HG03039 (cell line): ENCODE data around the gene FSIP1.

Experiments
- ATAC-seq: cut with Tn5 transposase; IDR thresholded peaks from one replicate; pipeline ENCODE4 v1.9.1; 2021; ENCODE audit warnings: mild to moderate bottlenecking, moderate library complexity; ENCODE audit not compliant: unreplicated experiment

Gene FSIP1

DNA sequence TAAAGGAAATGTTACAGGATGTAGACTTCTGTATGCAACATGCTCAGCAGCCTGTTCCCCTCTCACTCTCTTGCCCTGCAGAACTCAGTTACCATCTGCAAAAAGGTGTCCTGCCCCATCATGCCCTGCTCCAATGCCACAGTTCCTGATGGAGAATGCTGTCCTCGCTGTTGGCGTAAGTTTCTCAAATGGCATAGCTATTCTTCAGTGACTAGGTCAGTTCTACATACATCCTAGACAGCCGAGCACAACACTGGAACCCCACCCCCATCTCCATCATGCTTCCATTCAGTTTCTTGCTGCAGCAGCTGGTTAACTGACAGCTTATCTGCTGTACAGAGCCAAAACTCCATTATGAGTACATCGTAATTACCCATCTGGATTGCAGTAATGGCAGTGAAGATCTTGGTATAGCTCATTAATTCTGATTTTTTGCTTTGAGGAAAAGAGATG is 197.2 kb downstream of the FSIP1 start:
- ATAC-seq, result no peak

DNA sequence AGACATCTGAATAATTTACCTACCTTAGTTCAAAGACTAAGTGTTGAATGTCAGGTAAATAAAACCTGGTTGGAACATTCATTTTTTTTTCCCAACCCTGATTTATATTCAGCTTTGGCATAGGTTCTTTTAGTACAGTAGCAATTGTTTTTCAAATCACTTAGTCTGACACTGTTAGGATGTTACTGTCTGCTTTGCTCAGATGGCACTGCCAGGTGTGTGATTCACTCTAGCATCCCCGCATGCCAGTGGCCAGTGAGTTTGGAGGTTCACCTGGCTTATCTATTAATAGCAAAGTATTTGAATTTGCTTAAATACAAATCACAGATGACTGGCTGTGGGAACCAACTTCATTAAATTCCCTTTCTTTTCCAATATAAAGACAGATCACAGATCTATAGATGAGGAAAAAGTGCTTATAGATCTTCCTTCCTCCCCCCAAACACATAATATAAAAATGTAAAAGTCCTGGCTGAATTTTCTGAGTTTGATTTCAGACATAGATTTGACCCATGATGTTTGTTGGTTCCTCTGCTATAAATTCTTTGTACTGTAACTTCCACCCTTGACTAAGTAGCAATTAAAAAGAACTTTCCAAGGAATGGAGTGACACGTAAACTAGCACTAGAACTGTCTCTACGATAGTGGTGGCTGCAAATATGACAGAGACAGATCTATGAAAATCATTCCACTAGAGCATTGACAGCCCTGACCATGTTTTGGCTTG is 197.8 kb downstream of the FSIP1 start:
- no peak for ATAC-seq

DNA sequence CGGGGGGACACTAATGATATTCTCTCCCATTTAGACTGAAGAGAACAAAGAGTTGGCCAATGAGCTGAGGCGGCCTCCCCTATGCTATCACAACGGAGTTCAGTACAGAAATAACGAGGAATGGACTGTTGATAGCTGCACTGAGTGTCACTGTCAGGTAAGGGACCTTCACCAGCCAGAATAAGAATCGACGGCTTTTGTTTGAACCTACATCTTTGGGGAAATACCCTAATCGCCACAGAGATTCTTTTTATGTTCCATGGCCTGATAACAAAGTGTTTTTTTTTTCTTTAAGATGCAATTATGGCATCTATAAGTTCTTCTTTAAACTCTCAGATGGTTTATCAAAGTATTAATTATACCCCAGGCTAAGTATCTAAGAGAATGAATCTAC is 198.4 kb downstream of the FSIP1 start:
- no peak for ATAC-seq

DNA sequence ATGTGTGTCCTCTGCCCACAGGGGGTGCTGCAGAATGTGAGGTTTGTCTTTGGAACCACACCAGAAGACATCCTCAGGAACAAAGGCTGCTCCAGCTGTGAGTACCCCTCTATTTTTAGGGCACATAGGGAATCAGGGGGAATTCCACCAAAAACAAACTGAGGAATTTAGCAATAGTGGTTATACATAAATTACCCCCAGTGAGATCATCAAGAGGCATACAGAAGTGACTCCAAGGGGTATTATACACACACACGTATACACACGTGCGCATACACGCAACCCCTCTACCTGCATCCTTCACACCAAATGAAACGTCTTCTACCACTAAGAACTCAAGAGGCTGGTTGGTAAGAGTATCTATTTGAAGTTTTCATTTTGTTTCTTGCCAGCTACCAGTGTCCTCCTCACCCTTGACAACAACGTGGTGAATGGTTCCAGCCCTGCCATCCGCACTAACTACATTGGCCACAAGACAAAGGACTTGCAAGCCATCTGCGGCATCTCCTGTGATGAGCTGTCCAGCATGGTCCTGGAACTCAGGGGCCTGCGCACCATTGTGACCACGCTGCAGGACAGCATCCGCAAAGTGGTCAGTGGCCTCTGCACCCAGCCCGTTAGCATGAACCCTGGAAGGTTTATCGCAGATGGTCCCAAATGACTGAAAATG is 198.9 kb downstream of the FSIP1 start:
- ATAC-seq, result no peak

DNA sequence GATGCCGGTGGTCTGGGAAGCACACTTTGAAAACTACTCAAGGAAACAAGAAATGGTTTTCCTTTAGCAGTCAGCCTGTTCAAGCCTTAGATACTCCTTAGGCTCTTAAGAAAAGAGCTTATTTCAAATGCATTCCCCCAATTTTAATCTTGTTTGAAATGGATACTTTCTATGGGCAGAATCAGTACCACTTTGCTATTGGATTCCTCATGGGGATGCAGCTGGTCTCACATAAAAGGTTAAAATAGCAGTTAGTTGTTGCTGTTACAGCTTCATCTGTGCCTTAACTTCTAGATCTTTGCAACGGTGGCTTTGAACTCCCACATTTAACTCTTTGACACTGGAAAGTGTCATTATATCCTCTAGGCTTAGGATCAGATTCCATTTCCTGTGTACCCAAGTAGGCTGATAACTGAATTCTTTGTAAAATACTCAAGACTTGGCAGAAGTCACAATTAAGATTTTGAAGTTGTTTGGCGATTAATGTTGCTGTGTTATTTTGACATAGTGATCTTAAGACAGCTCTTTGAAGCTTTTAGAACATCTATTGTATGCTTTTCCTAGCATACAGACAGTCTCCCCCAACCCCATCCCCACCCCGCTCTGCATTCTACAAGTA is 199.6 kb downstream of the FSIP1 start:
- no peak for ATAC-seq

DNA sequence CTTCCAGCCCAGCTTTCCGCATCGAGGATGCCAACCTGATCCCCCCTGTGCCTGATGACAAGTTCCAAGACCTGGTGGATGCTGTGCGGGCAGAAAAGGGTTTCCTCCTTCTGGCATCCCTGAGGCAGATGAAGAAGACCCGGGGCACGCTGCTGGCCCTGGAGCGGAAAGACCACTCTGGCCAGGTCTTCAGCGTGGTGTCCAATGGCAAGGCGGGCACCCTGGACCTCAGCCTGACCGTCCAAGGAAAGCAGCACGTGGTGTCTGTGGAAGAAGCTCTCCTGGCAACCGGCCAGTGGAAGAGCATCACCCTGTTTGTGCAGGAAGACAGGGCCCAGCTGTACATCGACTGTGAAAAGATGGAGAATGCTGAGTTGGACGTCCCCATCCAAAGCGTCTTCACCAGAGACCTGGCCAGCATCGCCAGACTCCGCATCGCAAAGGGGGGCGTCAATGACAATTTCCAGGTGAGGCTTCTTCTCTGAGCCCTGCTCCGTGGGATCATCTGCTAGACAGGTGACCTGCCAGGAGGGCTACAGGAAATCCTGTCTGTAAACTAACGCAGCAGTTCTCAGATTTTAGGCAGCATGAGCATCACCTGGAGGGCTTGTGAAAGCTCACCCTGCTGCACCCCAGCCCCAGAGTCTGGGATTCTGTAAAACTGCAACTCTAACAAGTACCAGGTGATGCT is 200.2 kb downstream of the FSIP1 start:
- ATAC-seq, result no peak

DNA sequence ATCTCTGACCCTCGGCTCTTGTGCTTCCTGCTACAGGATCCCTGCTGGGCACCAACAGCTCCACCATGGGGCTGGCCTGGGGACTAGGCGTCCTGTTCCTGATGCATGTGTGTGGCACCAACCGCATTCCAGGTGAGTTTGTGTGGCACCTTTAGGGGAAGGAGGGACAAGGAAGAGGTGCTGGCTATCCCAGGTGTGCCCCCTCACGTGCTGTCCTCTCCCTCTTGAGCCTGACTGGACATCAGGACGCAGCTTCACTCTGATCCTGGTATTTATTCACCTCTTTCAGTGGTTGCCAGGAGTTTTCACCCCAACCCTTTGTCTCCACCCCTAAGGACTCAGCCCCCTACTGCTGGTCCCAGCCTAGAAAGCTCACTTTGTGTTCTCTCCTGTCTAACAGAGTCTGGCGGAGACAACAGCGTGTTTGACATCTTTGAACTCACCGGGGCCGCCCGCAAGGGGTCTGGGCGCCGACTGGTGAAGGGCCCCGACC is 200.8 kb downstream of the FSIP1 start:
- ATAC-seq, result no peak

DNA sequence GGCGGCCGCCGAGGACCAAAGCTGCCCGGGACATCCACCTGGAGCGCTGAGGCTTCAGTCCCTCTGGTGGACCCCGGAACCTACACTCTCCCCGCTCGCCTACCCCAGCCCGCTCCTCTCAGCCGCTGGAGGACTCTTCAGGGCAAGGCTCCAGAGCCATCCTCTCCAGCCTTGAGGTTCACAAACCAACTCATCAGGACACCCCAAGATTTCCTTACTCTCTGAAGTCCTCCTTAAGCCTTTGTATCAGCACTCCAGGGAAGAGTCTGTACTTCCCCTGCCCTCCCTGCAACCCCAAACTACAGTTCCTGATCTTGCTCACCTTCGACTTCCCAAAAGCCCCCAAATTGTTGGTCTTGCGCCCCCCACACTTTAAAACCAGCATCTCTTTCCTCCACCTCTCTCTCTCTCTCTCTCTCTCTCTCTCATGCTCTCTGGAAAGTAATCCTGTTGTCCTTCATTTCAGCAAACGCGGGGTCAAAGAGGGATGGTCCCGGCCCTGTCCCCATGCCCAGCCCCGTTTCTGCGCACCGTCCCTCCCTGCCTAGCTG is 201.3 kb downstream of the FSIP1 start:
- ATAC-seq, result no peak

DNA sequence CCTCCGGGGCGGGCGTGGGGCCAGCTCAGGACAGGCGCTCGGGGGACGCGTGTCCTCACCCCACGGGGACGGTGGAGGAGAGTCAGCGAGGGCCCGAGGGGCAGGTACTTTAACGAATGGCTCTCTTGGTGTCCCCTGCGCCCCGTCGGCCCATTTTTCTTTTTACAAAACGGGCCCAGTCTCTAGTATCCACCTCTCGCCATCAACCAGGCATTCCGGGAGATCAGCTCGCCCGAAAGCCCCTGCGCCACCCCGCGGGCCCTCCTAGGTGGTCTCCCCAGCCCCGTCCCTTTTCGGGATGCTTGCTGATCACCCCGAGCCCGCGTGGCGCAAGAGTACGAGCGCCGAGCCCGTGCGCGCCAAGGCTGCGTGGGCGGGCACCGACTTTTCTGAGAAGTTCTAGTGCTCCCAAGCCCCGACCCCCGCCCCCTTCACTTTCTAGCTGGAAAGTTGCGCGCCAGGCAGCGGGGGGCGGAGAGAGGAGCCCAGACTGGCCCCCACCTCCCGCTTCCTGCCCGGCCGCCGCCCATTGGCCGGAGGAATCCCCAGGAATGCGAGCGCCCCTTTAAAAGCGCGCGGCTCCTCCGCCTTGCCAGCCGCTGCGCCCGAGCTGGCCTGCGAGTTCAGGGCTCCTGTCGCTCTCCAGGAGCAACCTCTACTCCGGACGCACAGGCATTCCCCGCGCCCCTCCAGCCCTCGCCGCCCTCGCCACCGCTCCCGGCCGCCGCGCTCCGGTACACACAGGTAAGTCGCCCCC is 202.0 kb downstream of the FSIP1 start, which contains the start of gene THBS1:
Gene THBS1 (plus strand): TSS at position 595 of the 757 bp plus-strand sequence. CDS start 779 bp downstream, outside the sequence.
- ATAC-seq, result no peak

DNA sequence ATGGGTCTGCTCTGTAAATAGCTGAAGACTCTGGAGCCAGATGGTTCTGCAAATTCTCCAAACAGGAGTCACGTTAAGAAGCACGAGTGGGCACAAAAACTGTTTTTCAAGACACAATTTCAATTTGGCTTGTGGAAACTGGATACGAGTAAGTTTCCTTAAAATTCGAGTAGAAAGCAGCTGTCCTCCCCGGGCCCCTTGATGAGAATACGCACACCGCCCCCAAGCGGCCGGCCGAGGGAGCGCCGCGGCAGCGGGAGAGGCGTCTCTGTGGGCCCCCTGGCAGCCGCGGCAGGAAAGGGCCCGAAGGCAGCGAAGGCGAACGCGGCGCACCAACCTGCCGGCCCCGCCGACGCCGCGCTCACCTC is 202.5 kb downstream of the FSIP1 start:
- ATAC-seq, result peak; percentile 89

DNA sequence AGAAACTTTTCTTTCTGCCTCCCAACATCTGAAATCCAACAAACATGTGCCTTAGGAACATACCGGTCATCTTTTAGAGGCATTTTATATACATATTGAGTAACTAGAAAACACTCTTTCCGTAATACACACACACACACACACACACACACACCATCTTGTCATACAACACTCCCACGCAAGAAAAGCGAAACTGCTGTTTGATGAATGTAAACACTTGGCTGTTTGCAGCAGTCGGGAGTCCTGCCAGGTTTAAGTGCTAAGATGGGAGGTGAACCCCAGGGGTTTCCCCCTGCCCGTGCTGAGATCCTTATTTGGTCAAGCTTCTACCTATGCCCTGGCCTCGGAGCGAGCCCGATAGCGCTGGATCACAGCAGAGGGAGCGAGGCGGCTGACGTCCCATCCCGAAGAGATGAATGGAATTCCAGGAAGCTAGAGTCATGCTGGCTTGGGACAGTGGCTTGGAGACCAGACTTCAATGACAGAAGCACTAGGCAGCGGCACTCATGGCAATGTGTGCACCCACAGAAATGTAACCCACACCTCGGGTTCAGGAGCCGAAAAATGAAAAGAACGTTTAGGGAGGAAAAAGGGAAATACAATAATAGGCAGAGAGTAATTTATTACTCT is 203.0 kb downstream of the FSIP1 start:
- ATAC-seq, result no peak

DNA sequence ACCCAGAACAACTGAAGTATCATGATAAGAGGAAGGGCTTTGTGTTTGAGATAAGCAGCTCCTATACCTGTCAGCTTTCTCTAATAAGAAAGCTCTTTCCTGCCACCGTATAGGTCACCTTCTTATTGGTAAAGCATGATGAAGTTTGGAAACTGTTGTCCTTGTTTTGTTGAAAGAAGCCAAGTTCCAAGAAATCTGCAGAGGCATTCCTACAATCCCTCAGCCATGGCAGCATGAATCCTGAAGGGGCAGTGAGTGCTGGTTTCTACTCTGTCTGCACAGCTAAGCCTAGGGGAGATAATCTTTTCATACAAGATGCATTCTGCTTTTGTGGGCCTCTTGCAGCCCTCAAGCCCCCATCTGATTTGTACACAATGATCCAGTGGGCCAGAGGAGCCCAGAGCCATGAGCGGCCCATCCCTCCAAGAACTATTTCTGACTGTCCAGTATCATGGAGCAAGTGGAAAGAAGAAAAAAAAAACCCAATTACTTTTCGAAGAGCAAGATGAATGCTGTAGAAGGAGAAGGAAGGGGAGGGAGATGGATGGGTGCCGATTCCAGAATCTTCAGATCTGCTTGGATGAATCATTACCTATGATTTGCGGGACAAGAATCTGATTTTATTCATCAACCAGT is 203.7 kb downstream of the FSIP1 start:
- ATAC-seq, result no peak

DNA sequence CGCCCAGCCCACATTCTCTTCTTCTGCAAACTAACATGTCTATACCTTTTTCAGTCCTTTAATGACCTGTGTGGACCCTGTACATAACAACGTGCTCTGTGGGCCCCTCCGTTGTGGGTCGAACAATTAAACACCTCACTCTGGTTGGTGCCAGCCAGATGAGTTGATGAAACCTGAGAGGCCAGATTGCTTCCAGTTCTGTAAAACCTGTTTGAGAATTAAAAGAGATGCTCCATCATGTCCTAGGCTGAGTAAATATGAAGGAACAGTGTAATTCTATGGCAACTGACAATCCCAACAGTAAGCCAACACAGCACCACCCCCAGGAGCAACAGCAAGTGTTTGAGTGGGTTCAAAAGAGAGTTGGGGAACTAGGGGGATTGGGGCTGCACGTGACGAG is 207.5 kb downstream of the FSIP1 start:
- no peak for ATAC-seq

DNA sequence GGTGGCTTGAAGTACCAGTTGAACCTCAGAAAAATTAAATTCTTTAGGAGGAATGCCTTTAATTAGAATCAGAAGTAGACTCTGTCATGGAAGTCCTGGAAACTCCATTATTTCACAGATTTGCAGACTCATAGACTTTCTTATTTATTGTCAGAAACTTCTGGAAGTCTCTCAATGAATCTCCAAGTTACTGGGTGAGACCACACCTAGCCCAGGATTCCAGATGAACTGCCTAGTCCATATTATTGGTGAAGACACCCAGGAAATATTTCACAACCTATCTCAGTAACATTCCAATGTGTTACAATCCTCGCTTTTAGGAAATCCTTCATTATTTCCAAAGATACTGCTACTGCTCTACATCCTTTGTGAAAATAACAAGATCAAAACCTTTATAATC is 208.2 kb downstream of the FSIP1 start:
- ATAC-seq, result no peak

DNA sequence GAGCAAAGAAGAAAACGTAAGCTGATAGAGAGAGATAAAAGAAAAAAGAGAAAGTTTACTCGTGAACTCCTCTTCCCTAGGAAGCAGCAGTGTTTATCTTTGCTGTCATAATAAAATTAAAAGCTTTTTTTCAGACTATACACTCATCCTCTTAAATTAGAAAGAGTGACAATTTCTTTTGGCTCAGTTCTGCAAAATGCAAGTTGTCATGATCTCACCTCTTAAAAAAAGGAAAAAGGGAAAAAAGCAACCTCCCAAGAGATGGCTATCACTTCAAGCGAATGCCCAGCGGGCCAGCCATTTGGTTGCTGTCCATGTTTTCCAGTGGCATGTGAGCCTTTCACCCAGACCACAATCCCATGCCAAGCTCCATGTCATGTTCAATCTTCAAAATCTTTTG is 208.8 kb downstream of the FSIP1 start:
- ATAC-seq, result no peak

DNA sequence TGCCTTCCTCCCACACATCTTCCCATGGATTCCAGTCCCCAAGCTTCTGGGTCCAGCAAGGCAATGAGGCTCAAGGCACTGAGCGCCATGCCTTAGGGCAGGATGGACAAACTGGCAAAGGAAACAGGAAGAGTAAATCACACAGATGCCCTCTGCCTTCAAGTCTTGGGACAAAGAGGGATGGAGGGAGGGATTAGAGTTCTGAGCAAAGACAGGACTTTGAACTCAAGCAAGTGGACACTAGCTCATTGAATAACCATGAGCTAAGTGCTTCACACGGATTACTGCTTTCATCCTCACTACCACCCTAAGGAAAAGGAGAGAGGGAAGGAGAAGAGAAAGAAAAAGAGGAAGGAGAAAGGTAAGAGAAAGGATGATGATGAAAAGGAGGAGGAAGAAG is 209.4 kb downstream of the FSIP1 start:
- ATAC-seq, result no peak

DNA sequence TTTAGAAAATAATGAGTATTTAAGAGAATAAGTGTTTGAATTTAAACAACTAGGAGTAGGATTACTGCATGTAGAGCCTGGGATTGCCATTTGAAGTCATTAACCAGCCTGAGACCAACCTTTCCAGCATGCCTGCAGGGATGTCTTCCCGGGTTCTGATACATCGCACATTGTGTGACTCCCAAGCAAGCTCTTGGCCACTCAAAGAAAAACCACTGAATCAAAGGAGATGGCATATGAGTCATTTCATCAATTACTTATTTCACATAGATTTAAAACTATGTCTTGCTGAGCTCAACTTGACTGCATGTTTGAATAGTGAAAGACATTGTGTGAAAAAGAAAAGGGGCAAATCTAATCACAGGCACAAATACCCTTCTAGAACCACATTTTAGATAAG is 216.8 kb downstream of the FSIP1 start:
- ATAC-seq, result no peak

DNA sequence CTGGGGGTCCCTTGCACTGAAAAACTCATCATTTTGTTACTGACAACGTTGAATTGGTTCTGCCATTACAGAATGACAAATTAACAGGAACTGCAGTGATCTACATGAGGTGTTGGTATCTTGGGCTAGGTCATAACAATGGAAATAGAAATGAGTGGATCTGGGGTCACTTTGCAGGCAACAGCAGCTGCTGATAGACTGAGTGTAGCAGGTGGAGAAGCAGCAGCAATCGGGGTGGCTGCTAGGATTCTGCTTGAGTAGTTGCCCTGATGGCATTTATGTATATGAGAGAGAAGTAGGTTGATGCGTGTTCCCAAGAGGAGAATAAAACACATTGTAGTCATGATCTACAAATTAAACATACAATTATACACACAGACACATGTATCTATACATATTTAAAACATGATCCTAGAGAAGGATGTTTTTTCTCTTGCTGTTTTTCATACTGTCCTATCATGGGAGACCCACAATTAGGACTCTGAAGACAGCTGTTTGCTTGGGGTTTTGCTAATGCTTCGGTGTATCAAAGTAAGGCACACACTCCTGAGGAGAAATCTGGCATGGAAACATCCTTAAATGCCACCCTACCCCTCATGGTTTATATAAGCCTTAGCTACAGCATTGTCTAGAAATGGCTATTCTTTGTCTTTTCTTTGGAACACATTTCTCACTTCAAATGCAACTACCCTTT is 217.5 kb downstream of the FSIP1 start:
- ATAC-seq, result no peak

DNA sequence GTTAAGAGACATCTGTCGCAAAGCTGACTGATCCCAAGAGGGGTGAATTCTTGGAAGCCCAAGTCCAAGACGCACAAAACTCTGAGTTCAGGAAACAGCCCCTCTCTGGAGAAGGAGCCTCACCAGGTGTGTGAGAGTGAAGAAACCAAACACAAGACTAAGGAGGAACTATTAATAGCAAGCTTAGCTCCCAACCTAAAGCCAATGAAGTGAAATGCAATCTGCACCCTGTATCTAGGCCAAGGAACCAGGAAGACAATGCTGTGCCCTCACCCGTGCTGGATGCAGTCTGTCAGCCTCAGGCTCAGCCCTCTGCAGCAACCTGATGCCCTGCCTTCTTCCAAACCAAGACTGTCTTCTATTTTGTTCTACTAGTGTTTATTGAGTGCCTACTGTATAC is 224.2 kb downstream of the FSIP1 start:
- ATAC-seq, result no peak
